Mesothelial cell of epicardium (in vitro differentiated cells): ENCODE measurements around the gene RTN4. TPM values are rescaled to one million over a fixed set of nuclear protein-coding genes. Genes with fewer than 3 reads are reported as not detected.

Experiments used
- DNase-seq, 2 experiments: peaks; one replicate each; pipeline ENCODE4 v3.0.0; 2021; ENCODE audit warnings: low spot score in 2 of 2; ENCODE audit not compliant: unreplicated experiment in 2 of 2
- H3K27ac Mint-ChIP-seq: 2 replicates; pipeline ENCODE4 v1.8.0; 2021; ENCODE audit warnings: mixed read lengths
- H3K27me3 Mint-ChIP-seq: 2 replicates; pipeline ENCODE4 v1.8.0; 2021; ENCODE audit warnings: low read depth, mixed read lengths
- H3K36me3 Mint-ChIP-seq: 2 replicates; pipeline ENCODE4 v1.8.0; 2021; ENCODE audit warnings: mixed read lengths
- H3K4me1 Mint-ChIP-seq: 2 replicates; pipeline ENCODE4 v1.8.0; 2021; ENCODE audit warnings: mixed read lengths
- H3K4me3 Mint-ChIP-seq: 2 replicates; pipeline ENCODE4 v1.8.0; 2021; ENCODE audit warnings: mild to moderate bottlenecking, moderate library complexity, mixed read lengths
- H3K9me3 Mint-ChIP-seq: 2 replicates; pipeline ENCODE4 v1.8.0; 2021; ENCODE audit warnings: mixed read lengths
- total RNA-seq: library from RNA; stranded (reverse); gene quantifications from 3 replicates; pipeline ENCODE4 v1.2.1, GENCODE V29; 2021
- TF ChIP-seq, protein P1 (sequence below): fragments of 200-600 bp; sonication (generic); IDR thresholded peaks from one replicate; pipeline ENCODE4 v1.5.0; 2021; ENCODE audit warnings: antibody characterized with exemption; ENCODE audit not compliant: unreplicated experiment

Gene RTN4
- total RNA-seq, 1 donor from 2014 or later, result 178 TPM

- TF ChIP-seq, protein P1, sequence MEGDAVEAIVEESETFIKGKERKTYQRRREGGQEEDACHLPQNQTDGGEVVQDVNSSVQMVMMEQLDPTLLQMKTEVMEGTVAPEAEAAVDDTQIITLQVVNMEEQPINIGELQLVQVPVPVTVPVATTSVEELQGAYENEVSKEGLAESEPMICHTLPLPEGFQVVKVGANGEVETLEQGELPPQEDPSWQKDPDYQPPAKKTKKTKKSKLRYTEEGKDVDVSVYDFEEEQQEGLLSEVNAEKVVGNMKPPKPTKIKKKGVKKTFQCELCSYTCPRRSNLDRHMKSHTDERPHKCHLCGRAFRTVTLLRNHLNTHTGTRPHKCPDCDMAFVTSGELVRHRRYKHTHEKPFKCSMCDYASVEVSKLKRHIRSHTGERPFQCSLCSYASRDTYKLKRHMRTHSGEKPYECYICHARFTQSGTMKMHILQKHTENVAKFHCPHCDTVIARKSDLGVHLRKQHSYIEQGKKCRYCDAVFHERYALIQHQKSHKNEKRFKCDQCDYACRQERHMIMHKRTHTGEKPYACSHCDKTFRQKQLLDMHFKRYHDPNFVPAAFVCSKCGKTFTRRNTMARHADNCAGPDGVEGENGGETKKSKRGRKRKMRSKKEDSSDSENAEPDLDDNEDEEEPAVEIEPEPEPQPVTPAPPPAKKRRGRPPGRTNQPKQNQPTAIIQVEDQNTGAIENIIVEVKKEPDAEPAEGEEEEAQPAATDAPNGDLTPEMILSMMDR, result no peak
- no peaks in the 10 kb centered on the region for H3K27me3 Mint-ChIP-seq
- no peak overlapping the region for H3K27ac Mint-ChIP-seq
- DNase-seq, result no peak
- no peaks in the 10 kb centered on the region for H3K4me1 Mint-ChIP-seq
- no peak overlapping the region for H3K4me3 Mint-ChIP-seq
- peaks cover 5% of the 10 kb centered on the region for H3K9me3 Mint-ChIP-seq
- H3K36me3 Mint-ChIP-seq, result no peaks in the 10 kb centered on the region
Observed at GRCh38 chr2:55062754-55063153, 12.5 kb upstream of the RTN4 start.

- Mint-ChIP-seq H3K27me3 (no peaks in the 10 kb centered on the region), H3K4me1 (no peaks in the 10 kb centered on the region), H3K27ac (no peak overlapping the region), H3K36me3 (no peaks in the 10 kb centered on the region), H3K4me3 (no peak overlapping the region), H3K9me3 (peaks cover 5% of the 10 kb centered on the region)
- TF ChIP-seq, protein P1, result no peak
- DNase-seq, result no peak
Observed at GRCh38 chr2:55061523-55062344, 11.5 kb upstream of the RTN4 start.

DNA sequence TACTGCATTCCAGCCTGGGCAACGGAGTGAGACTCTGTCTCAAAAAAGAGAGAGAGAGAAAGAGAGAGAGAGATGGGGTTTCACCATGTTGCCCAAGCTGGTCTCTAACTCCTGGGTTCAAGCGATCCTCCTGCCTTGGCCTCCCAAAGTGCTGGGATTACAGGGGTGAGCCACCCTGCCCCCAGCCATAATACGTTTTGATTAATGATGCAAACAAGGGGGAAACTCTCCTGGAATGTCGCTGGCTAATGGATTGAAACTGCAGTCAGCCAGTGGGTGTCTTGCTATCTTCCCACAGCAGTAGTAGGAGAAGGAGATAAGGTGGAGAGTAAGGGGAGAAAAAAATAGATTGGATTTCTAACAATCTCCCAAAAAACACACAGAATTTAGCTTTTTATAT, 9.5 kb upstream of the RTN4 start:
- Mint-ChIP-seq H3K36me3 (no peaks in the 10 kb centered on the region), H3K27ac (no peak overlapping the region), H3K27me3 (no peaks in the 10 kb centered on the region), H3K9me3 (peaks cover 5% of the 10 kb centered on the region), H3K4me3 (no peak overlapping the region), H3K4me1 (no peaks in the 10 kb centered on the region)
- TF ChIP-seq, protein P1, result no peak
- DNase-seq, result no peak

DNA sequence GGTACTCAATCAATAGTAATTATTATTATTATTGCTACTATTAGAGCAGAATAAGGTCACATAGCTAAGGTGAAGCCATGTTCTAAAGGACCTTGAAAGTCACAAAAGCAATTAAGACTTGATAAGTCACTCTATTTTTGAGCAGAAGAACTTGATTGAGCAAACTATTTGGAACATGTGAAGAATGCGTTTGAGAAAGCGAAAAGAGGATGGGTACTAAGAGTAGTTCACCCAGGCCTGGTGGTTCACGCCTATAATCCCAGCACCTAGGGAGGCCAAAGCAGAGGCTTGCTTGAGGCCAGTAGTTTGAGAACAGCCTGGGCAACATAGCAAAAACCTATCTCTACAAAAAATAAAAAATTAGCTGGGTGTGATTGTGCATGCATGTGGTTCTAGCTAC, 7.2 kb upstream of the RTN4 start:
- Mint-ChIP-seq H3K27me3 (no peaks in the 10 kb centered on the region), H3K36me3 (no peaks in the 10 kb centered on the region), H3K27ac (no peak overlapping the region), H3K4me1 (peaks cover 2% of the 10 kb centered on the region), H3K4me3 (no peak overlapping the region), H3K9me3 (no peaks in the 10 kb centered on the region)
- TF ChIP-seq, protein P1, result no peak
- no peak for DNase-seq

- H3K27me3 Mint-ChIP-seq, result no peaks in the 10 kb centered on the region
- no peak overlapping the region for H3K27ac Mint-ChIP-seq
- TF ChIP-seq, protein P1, result no peak
- no peak overlapping the region for H3K4me3 Mint-ChIP-seq
- H3K36me3 Mint-ChIP-seq, result no peaks in the 10 kb centered on the region
- peaks cover 13% of the 10 kb centered on the region for H3K4me1 Mint-ChIP-seq
- DNase-seq, result no peak
- no peaks in the 10 kb centered on the region for H3K9me3 Mint-ChIP-seq
Observed at GRCh38 chr2:55056024-55056521, 5.8 kb upstream of the RTN4 start.
